C4-2B (cell line): ENCODE measurements around the gene GGA1.

ENCODE experiments used
- CTCF ChIP-seq: fragments of 450-650 bp; conservative IDR thresholded peaks from 2 replicates; pipeline ENCODE4 v1.5.1; 2017; ENCODE audit warnings: mild to moderate bottlenecking
- ZFX ChIP-seq: fragments of 450-650 bp; IDR thresholded peaks from 2 replicates; pipeline ENCODE4 v1.6.1; 2017

GRCh38 chr22:37566903-37567798 is 41.5 kb upstream of the GGA1 start:
- TF ChIP-seq CTCF (peak; percentile 98), ZFX (no peak)
